22Rv1 (cell line): Measurements from ENCODE around the gene SLPI.

Source experiments
- CTCF ChIP-seq: fragments of 450-650 bp; IDR thresholded peaks from 2 replicates; pipeline ENCODE4 v1.5.1; 2017; ENCODE audit warnings: mild to moderate bottlenecking
- ZFX ChIP-seq: fragments of 450-650 bp; IDR thresholded peaks from 2 replicates; pipeline ENCODE4 v1.6.1; 2017; ENCODE audit warnings: antibody characterized with exemption, borderline replicate concordance

- TF ChIP-seq CTCF, result peak; percentile 77
- no peak for TF ChIP-seq ZFX
Measured at GRCh38 chr20:45229264-45230056, 24.9 kb downstream of the SLPI start.
